ENCODE data around the gene WSCD1. TPM values are rescaled to one million over a fixed set of nuclear protein-coding genes. Genes with fewer than 3 reads are reported as not detected.

Gene WSCD1
- polyA plus RNA-seq, 4 donors, result 13.2 to 15.7 (median 15.2) TPM

- DNase-seq (ENCODE audit: low read depth in 4 of 4, low spot score in 3 of 4), result no peak
Observed at GRCh38 chr17:6104956-6105648, 34.9 kb downstream of the WSCD1 start.

GRCh38 chr17:6105649-6106007, 35.4 kb downstream of the WSCD1 start:
- DNase-seq (ENCODE audit: low read depth in 4 of 4, low spot score in 3 of 4), result no peak

DNA sequence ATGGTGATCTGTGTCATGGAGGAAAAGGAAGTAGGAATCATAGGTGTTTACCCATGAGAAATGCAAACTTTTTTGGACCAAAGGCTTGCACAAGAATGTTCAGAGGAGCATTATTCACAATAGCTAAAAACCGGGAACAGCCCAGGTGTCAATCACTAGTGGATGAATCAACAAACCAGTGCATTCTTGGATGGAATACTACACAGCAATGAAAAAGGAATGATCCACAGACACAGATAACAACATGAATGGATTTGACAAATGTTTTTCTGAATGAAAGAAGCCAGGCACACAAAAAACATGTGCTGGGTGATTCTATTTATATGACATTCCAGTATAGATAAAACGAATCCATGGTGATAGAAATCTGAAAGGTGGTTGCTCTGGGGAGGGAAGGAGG, 36.0 kb downstream of the WSCD1 start:
- DNase-seq (ENCODE audit: low read depth in 4 of 4, low spot score in 3 of 4), result no peak

- no peak for DNase-seq (ENCODE audit: low read depth in 4 of 4, low spot score in 3 of 4)
Observed at GRCh38 chr17:6107791-6108190, 37.6 kb downstream of the WSCD1 start.

DNA sequence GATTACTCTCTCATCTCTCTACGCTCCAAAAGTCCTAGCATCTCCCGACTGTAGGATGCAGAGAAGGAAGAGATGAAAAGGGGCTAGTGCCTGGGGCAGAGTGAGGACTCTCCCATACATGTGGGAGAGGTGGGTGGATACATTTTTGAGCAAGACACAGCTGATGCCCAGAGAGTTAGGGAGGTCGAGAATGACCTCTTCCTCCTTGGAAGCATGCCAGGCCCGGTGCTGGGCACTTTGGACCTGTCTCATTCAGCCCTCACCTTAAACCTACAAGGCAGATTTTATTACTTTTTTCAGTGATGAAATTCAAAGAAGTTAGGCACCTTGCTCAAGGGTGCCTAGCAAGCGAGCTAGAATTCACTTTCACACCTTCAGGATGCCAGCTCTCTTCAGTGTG, 38.2 kb downstream of the WSCD1 start:
- no peak for DNase-seq (ENCODE audit: low read depth in 4 of 4, low spot score in 3 of 4)

GRCh38 chr17:6108987-6109386, 38.8 kb downstream of the WSCD1 start:
- DNase-seq (ENCODE audit: low read depth in 4 of 4, low spot score in 3 of 4), result no peak

DNA sequence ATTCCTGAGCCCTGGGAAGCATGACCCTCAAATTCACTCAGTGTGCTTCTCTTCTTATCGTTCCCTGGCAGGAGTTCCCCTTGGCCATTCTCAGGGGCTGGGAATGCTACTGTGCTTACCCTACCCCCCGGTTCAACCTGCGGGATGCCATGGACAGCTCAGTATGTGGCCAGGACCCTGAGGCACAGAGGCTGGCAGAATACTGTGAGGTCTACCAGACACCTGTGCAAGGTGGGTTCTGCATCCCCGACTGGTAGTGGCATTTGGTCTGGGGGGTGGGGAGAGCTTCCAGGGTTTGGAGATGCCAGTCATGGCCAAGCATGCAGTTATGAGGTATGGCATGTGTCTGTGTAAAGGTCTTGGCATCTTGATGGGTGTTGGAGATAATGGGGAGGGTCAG, 39.4 kb downstream of the WSCD1 start:
- no peak for DNase-seq (ENCODE audit: low read depth in 4 of 4, low spot score in 3 of 4)

GRCh38 chr17:6110088-6110487, 39.9 kb downstream of the WSCD1 start:
- no peak for DNase-seq (ENCODE audit: low read depth in 4 of 4, low spot score in 3 of 4)

- DNase-seq (ENCODE audit: low read depth in 4 of 4, low spot score in 3 of 4), result no peak
Observed at GRCh38 chr17:6110592-6110991, 40.4 kb downstream of the WSCD1 start.

GRCh38 chr17:6120351-6120750, 50.2 kb downstream of the WSCD1 start:
- DNase-seq (ENCODE audit: low read depth in 4 of 4, low spot score in 3 of 4), result no peak

DNA sequence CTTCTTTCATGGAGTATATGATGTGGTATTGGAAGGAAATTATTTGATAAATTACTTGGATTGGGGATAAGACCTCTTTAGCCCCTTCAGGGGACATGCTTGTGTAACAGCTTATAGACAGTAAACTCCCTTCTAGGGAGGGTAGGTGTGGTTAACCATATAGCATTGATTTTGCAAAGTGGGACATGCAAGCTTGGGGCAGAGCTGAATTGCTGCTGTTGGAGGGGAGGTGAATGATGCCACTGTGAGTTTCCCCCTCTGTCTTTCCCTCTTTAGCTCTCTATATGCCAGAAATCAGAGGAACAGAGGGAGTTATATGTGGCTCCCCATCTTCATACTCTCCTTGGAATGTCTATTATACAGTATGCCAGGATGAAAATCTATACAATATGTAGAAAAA, 54.7 kb downstream of the WSCD1 start:
- no peak for DNase-seq (ENCODE audit: low read depth in 4 of 4, low spot score in 3 of 4)

GRCh38 chr17:6126768-6127167, 56.6 kb downstream of the WSCD1 start:
- no peak for DNase-seq (ENCODE audit: low read depth in 4 of 4, low spot score in 3 of 4)

DNA sequence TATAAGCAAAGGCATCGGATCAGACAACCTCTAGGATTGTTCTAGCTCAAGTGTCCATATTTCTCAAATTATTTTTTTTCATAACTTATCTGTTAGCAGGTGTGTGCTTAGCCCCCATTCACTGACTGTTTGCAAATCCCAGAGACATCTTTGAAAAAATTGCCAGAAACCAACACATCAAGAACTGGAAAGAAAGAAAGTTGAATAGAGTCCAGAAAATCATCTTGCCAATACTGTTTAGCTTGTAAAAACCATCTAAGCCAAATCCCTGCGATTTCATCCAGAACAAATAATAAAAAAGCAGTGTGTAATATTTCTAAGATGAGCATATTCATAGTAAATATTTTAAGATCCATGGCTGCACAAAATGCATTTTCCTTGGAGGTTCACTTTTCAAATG, 64.5 kb downstream of the WSCD1 start:
- DNase-seq (ENCODE audit: low read depth in 4 of 4, low spot score in 3 of 4), result no peak

DNA sequence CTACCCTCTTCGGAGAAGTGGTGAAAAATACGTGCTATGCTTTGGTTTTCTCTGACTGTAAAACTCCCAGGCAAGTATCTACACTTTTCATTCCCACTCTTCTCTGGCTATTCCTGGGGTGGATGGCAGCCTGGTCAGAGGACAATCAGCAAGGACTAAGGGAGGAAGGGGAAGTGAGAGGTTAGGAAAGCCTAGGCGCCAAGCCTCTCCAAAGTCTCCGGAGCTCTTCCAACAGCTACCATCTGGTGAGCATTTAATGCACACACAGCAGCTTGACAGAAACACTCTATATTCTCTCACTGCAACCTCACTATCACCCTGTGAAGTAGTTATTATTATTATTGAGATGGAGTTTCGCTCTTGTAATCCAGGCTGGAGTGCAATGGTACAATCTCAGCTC, 65.1 kb downstream of the WSCD1 start:
- DNase-seq (ENCODE audit: low read depth in 4 of 4, low spot score in 3 of 4), result no peak

- DNase-seq (ENCODE audit: low read depth in 4 of 4, low spot score in 3 of 4), result no peak
Observed at GRCh38 chr17:6135996-6136395, 65.8 kb downstream of the WSCD1 start.

- no peak for DNase-seq (ENCODE audit: low read depth in 4 of 4, low spot score in 3 of 4)
Observed at GRCh38 chr17:6137716-6138502, 67.7 kb downstream of the WSCD1 start.

- DNase-seq (ENCODE audit: low read depth in 4 of 4, low spot score in 3 of 4), result no peak
Observed at GRCh38 chr17:6138761-6139446, 68.7 kb downstream of the WSCD1 start.

DNA sequence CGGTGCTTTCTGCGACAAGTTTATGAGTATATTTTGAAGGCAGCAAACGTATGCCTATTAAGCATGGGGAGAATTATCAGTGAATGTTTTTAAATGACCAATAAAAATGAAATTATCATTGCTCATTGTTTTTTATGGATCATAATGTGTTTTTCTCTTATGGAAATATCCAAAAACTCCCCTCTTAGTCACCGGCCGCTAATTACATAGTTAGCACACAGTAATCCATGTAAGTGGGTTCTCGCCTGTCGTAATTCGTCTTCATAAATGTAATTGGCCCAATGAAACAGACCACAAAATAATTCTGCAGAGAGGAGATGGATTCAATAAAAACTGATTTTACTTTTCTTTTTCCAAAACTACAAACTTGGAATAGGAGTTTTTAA, 69.3 kb downstream of the WSCD1 start:
- no peak for DNase-seq (ENCODE audit: low read depth in 4 of 4, low spot score in 3 of 4)

DNA sequence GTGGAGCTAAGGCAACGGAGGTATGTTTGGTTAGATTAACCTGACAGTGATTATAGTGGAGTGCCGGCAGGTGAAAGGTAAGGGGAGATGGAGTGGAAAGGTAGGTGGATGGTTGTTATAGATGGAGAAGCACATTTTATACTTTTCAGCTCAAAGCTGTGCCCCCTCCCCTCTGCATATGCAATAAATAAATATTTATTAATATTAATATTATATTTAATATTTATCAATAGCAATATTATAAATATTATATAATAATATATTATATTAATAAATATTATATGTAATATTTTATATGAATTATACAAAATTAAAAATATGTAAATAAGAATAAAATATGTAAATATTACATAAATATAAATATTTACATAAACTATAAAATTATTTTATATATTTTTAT, 70.0 kb downstream of the WSCD1 start:
- no peak for DNase-seq (ENCODE audit: low read depth in 4 of 4, low spot score in 3 of 4)

DNA sequence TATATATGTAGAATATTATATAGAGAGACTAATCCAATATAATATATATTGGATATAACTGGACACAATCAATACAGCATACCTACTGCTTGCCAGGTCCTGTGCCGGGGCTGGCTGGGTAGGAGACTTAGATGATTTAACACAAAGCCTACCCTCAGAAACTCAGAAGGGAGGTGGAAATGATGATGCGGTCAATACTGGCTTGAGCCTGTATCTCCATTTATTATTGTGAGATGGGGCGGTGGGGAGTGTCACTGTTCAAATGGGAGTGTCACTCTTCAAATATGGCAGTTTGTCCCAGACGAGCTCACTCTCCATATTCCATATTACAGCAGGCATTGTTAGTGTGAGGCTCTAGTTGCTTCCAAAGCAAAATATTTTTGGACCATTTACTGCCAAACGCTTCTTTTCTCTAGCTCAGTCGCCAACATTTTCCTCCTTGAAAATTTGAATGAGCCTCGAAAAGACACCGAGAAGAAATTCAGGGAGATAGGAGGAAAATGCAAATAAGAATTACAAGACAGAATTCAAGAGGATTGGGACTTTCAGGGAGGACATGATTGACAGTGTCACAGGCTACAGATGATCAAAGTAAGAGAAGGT, 70.7 kb downstream of the WSCD1 start:
- no peak for DNase-seq (ENCODE audit: low read depth in 4 of 4, low spot score in 3 of 4)

GRCh38 chr17:6142701-6143100, 72.5 kb downstream of the WSCD1 start:
- no peak for DNase-seq (ENCODE audit: low read depth in 4 of 4, low spot score in 3 of 4)

Data from right renal pelvis (tissue), 4 donors.